OCI-LY1 (cell line): ENCODE results near the gene DOCK2.
A peak's percentile ranks its signal among the peaks of the same experiment; 100 is the strongest.

ENCODE experiments used
- H2AFZ ChIP-seq: fragments of 200-600 bp; sonication (generic), shearing (Covaris generic); 2 replicates; pipeline ENCODE4 v1.6.0; 2014; ENCODE audit warnings: antibody characterized with exemption, mild to moderate bottlenecking, low read length
- H3F3A ChIP-seq: fragments of 200-600 bp; sonication (generic), shearing (Covaris generic); 2 replicates; pipeline ENCODE4 v1.6.0; 2014; ENCODE audit warnings: mild to moderate bottlenecking, antibody characterized with exemption, low read length, moderate library complexity; ENCODE audit not compliant: insufficient read depth
- H3K27ac ChIP-seq: fragments of 200-600 bp; sonication (generic); 2 replicates; pipeline ENCODE4 v1.5.1; 2014; ENCODE audit warnings: low read length, mixed run types, mild to moderate bottlenecking, low read depth; ENCODE audit not compliant: poor library complexity, severe bottlenecking
- H3K27me3 ChIP-seq: fragments of 200-600 bp; sonication (generic); 2 replicates; pipeline ENCODE4 v1.6.0; 2014; ENCODE audit warnings: antibody characterized with exemption, mild to moderate bottlenecking, low read length, moderate library complexity; ENCODE audit not compliant: insufficient read depth
- H3K36me3 ChIP-seq: fragments of 200-600 bp; sonication (generic); 2 replicates; pipeline ENCODE4 v1.6.1; 2014; ENCODE audit warnings: mild to moderate bottlenecking, antibody characterized with exemption, low read length, moderate library complexity, mixed read lengths; ENCODE audit not compliant: insufficient read depth
- H3K4me1 ChIP-seq: fragments of 200-600 bp; sonication (generic); 2 replicates; pipeline ENCODE4 v1.5.1; 2014; ENCODE audit warnings: mild to moderate bottlenecking, low read length, moderate library complexity; ENCODE audit not compliant: insufficient read depth, severe bottlenecking
- H3K4me2 ChIP-seq: fragments of 200-600 bp; sonication (generic), shearing (Covaris generic); 2 replicates; pipeline ENCODE4 v1.6.1; 2014; ENCODE audit warnings: low read length
- H3K4me3 ChIP-seq: fragments of 200-600 bp; sonication (generic); 2 replicates; pipeline ENCODE4 v1.5.1; 2014; ENCODE audit warnings: low read length, low read depth, mild to moderate bottlenecking, mixed read lengths; ENCODE audit not compliant: poor library complexity, severe bottlenecking
- H3K79me2 ChIP-seq: fragments of 200-600 bp; shearing (Covaris generic); 2 replicates; pipeline ENCODE4 v1.6.1; 2016; ENCODE audit warnings: mixed run types, low read length, mixed read lengths; ENCODE audit not compliant: insufficient read depth
- H3K9ac ChIP-seq: fragments of 200-600 bp; sonication (generic), shearing (Covaris generic); 2 replicates; pipeline ENCODE4 v1.6.1; 2014; ENCODE audit warnings: mild to moderate bottlenecking, low read length, mixed read lengths
- H3K9me2 ChIP-seq: fragments of 200-600 bp; sonication (generic), shearing (Covaris generic); 2 replicates; pipeline ENCODE4 v1.6.1; 2014; ENCODE audit warnings: low read depth, mild to moderate bottlenecking, low read length, mixed read lengths
- H3K9me3 ChIP-seq: fragments of 200-600 bp; shearing (Covaris generic); 2 replicates; pipeline ENCODE4 v1.6.1; 2014; ENCODE audit warnings: low read length, mixed read lengths
- H4K20me1 ChIP-seq: fragments of 200-600 bp; sonication (generic), shearing (Covaris generic); 2 replicates; pipeline ENCODE4 v1.6.0; 2016; ENCODE audit warnings: mild to moderate bottlenecking, low read length; ENCODE audit not compliant: insufficient read depth
- EZH2 ChIP-seq: fragments of 200-600 bp; sonication (generic), shearing (Covaris generic); IDR thresholded peaks from 2 replicates; pipeline ENCODE4 v1.8.0; 2017; ENCODE audit warnings: borderline replicate concordance, mixed run types, mild to moderate bottlenecking, antibody characterized with exemption, low read length, moderate library complexity, mixed read lengths
- TF ChIP-seq, protein P1 (sequence below): fragments of 200-600 bp; sonication (generic), shearing (Covaris generic); IDR thresholded peaks from 2 replicates; pipeline ENCODE4 v1.5.1; 2017; ENCODE audit warnings: mild to moderate bottlenecking, antibody characterized with exemption, low read length, moderate library complexity, mixed read lengths

The DOCK2 gene

DNA sequence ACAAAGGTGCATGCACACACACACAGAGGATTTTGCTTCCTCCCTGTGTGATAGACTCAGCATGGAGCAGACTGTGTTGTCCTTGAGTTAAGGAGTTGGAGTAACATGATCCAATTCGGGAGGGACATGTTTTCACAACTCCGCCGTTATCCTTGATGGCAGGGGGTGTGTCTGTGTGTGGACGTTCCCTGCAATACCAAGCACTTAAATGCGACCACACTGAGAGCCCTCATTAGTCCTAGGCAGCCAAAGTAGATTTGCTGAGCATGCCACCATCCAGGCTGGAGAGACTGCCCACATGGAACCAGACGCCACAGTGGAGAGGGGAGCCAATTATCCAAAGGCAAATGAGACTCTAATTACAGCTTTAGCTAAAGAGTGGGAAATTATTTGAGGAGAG, 140.1 kb downstream of the DOCK2 start:
- H3K9ac ChIP-seq, result no peak overlapping the region
- peaks cover 35% of the 10 kb centered on the region; the same call in 1 of the 2 replicates for H3K36me3 ChIP-seq
- no peaks in the 10 kb centered on the region for H4K20me1 ChIP-seq
- H3K27ac ChIP-seq, result no peak overlapping the region
- H3K4me2 ChIP-seq, result no peak overlapping the region
- H3F3A ChIP-seq, result no peaks in the 10 kb centered on the region
- TF ChIP-seq EZH2, result no peak
- TF ChIP-seq, protein P1, sequence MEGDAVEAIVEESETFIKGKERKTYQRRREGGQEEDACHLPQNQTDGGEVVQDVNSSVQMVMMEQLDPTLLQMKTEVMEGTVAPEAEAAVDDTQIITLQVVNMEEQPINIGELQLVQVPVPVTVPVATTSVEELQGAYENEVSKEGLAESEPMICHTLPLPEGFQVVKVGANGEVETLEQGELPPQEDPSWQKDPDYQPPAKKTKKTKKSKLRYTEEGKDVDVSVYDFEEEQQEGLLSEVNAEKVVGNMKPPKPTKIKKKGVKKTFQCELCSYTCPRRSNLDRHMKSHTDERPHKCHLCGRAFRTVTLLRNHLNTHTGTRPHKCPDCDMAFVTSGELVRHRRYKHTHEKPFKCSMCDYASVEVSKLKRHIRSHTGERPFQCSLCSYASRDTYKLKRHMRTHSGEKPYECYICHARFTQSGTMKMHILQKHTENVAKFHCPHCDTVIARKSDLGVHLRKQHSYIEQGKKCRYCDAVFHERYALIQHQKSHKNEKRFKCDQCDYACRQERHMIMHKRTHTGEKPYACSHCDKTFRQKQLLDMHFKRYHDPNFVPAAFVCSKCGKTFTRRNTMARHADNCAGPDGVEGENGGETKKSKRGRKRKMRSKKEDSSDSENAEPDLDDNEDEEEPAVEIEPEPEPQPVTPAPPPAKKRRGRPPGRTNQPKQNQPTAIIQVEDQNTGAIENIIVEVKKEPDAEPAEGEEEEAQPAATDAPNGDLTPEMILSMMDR, result no peak
- H3K9me3 ChIP-seq, result no peaks in the 10 kb centered on the region
- no peak overlapping the region for H3K4me3 ChIP-seq
- peaks cover 22% of the 10 kb centered on the region for H3K4me1 ChIP-seq
- H2AFZ ChIP-seq, result no peak overlapping the region
- no peaks in the 10 kb centered on the region for H3K79me2 ChIP-seq
- no peaks in the 10 kb centered on the region for H3K9me2 ChIP-seq
- H3K27me3 ChIP-seq, result no peaks in the 10 kb centered on the region

DNA sequence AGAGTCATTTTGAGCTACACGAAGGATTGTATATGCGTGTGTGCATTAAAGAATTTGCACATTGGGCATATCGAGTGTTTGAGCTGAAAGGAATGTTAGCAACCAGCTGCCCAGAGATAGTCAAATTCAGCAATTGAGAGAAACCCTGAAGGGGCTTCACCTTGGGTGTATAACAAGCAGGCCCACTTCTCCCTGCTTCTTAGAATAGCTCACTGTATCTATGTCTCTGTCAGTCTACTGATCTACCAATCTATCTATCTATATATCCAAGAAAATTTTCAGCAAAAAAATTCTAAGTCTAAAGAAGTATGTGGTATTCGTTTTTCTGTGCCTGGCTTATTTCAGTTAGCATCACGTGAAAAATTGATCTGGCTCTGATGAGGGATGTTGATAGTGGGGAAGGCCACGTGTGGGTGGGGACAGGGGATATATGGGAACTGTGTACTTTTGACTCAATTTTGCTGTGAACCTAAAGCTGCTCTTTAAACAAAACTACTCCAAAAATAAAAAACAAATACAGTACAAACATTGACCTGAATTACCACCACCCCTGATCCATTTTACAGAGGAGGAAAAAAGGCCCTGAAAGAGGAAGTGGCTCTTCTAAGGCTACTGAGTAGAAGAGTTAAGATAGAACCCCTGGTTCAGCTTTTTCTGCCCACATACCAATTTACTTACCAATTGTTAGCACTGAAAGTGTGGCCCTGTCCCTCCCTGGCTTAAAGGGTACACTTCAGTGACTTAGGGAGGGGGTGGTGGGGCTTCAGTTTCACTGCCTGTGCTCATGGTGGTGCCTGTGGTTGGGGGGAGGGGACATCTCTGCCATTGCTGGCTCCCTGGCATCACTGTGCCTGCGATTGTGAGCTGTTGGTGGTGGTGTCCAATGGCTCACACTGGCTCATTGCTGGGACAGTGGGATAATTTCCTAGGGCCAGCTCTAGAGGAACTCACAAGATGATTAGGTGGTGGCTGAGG, 141.8 kb downstream of the DOCK2 start:
- no peak for TF ChIP-seq EZH2
- TF ChIP-seq, protein P1, result no peak
- H3K9me2 ChIP-seq, result no peaks in the 10 kb centered on the region
- H3K9ac ChIP-seq, result no peak overlapping the region; the same call in 1 of the 2 replicates
- no peaks in the 10 kb centered on the region for H3F3A ChIP-seq
- H3K4me2 ChIP-seq, result peak overlapping the region; percentile 7; the same call in 1 of the 2 replicates
- H3K4me1 ChIP-seq, result peaks cover 22% of the 10 kb centered on the region
- no peaks in the 10 kb centered on the region for H3K27me3 ChIP-seq
- H3K4me3 ChIP-seq, result no peak overlapping the region
- H3K36me3 ChIP-seq, result peaks cover 22% of the 10 kb centered on the region; the same call in 1 of the 2 replicates
- no peaks in the 10 kb centered on the region for H4K20me1 ChIP-seq
- H3K9me3 ChIP-seq, result no peaks in the 10 kb centered on the region
- H3K27ac ChIP-seq, result peak overlapping the region; percentile 74
- no peaks in the 10 kb centered on the region for H3K79me2 ChIP-seq
- no peak overlapping the region for H2AFZ ChIP-seq

DNA sequence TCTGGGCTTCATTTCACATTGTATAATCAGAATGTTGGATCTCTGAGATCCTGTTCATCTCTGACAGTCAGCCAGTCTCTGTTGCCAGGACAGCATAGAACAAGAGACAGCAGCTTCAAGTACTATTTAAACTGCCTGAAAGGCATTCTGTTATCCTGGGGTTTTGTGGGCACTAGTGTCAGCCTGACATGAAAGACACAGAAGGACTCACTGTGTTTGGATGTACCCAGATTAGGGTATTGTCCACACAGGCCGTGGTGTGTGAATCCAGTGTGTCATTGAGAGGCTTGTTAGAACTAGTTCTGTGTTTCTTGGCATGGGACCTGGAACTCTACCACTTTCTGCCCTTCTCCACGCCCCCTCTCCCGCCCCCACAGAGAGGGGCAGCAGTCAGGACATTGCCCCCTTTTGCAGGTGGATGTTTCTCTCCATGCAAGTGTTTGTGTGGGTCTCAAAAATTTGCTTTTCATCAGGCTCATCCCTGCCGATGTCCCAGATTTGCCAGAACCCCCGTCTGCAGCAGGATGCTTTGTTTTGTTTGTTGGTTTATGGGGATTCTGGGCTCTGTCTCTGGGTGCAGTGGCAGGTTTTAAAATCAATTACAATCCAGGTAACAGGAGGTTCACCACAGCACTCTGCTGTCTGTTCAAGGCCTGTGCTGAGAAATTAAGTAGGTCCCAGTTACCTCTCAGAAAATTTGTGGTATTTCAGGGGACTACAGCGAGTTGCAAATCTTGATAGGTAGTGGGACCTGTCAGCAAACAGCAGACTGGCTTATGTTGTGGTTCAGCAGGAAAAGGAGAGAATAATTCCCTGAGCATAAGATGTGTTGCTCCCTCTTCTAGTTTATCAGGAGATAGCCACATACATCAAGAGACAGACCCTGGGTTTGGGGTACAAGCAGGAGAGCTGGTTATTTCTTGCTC, 144.6 kb downstream of the DOCK2 start:
- Histone ChIP-seq H3F3A (no peaks in the 10 kb centered on the region), H2AFZ (no peak overlapping the region), H3K9ac (no peak overlapping the region), H3K36me3 (peaks cover 27% of the 10 kb centered on the region; the same call in 1 of the 2 replicates), H4K20me1 (no peaks in the 10 kb centered on the region), H3K27ac (no peak overlapping the region), H3K9me3 (no peaks in the 10 kb centered on the region), H3K4me3 (no peak overlapping the region), H3K4me1 (peaks cover 22% of the 10 kb centered on the region), H3K79me2 (no peaks in the 10 kb centered on the region), H3K4me2 (no peak overlapping the region), H3K9me2 (no peaks in the 10 kb centered on the region), H3K27me3 (no peaks in the 10 kb centered on the region)
- TF ChIP-seq, protein P1, result no peak
